Measurements from ENCODE around the gene HSPA12B.

Gene HSPA12B

GRCh38 chr20:3767427-3768341 lies 35.2 kb downstream of the HSPA12B start, which contains the start of gene ADISSP:
Gene ADISSP, minus strand, starts transcription at chr20:3767753. Its CDS starts 7,653 bp downstream, at chr20:3760100.
- peak; percentile 94 for DNase-seq

GRCh38 chr20:3768342-3769130 lies 36.1 kb downstream of the HSPA12B start:
- peak; percentile 67 for DNase-seq

GRCh38 chr20:3771552-3772058 lies 39.1 kb downstream of the HSPA12B start:
- no peak for DNase-seq

- DNase-seq = no peak
These were observed 43.1 kb downstream of the HSPA12B start for GRCh38 chr20:3775457-3776108.

GRCh38 chr20:3777381-3777715 lies 44.9 kb downstream of the HSPA12B start:
- DNase-seq = no peak

- peak; percentile 25 for DNase-seq
These were observed 45.5 kb downstream of the HSPA12B start for GRCh38 chr20:3777716-3778629.

- DNase-seq = no peak
These were observed 46.5 kb downstream of the HSPA12B start for GRCh38 chr20:3778976-3779375.

GRCh38 chr20:3781153-3781910 lies 48.8 kb downstream of the HSPA12B start, which contains the start of gene SPEF1:
Gene SPEF1, minus strand, starts transcription at chr20:3781448. Its CDS starts 161 bp downstream, at chr20:3781287.
- peak; percentile 85 for DNase-seq

GRCh38 chr20:3782597-3782996 lies 50.1 kb downstream of the HSPA12B start:
- no peak for DNase-seq

- DNase-seq = no peak
These were observed 50.6 kb downstream of the HSPA12B start for GRCh38 chr20:3783068-3783489.

- DNase-seq = no peak
These were observed 51.2 kb downstream of the HSPA12B start for GRCh38 chr20:3783511-3784195.

GRCh38 chr20:3784216-3784853 lies 51.9 kb downstream of the HSPA12B start:
- DNase-seq = no peak

GRCh38 chr20:3784863-3785239 lies 52.4 kb downstream of the HSPA12B start:
- no peak for DNase-seq

- DNase-seq = no peak
These were observed 53.0 kb downstream of the HSPA12B start for GRCh38 chr20:3785240-3786125.

GRCh38 chr20:3786126-3786484 lies 53.6 kb downstream of the HSPA12B start:
- DNase-seq = peak; percentile 38

- peak; percentile 50 for DNase-seq
These were observed 54.3 kb downstream of the HSPA12B start, which contains the start of gene CENPB for GRCh38 chr20:3786665-3787323. Gene CENPB, minus strand, starts transcription at chr20:3786740. Its CDS starts 257 bp downstream, at chr20:3786483.

GRCh38 chr20:3787324-3788014 lies 55.0 kb downstream of the HSPA12B start:
- no peak for DNase-seq
